Mucosa of rectum (tissue), 2 donors: ENCODE measurements around the gene SNX2.
"Not testable (repeated sequence)": the region's sequence is repeated elsewhere in the genome, so short reads cannot be mapped to it uniquely, and the experiment has no call there.

ENCODE experiments used
- H3K27ac ChIP-seq, 2 donors: one replicate each; pipeline ENCODE4 v1.7.0; 2013; ENCODE audit warnings: inconsistent platforms in 2 of 2, low read depth in 2 of 2, low read length in 2 of 2
- H3K27me3 ChIP-seq, 2 donors: one replicate each; pipeline ENCODE4 v1.7.0; 2013; ENCODE audit warnings: low read length in 2 of 2; ENCODE audit not compliant: control insufficient read depth in 2 of 2, insufficient read depth in 2 of 2
- H3K36me3 ChIP-seq, 2 donors: one replicate each; pipeline ENCODE4 v1.7.0; 2013; ENCODE audit warnings: low read length in 2 of 2; ENCODE audit not compliant: control insufficient read depth in 2 of 2, insufficient read depth in 2 of 2
- H3K4me1 ChIP-seq, 2 donors: one replicate each; pipeline ENCODE4 v1.7.0; 2013; ENCODE audit warnings: low read length in 2 of 2, mild to moderate bottlenecking in 1 of 2; ENCODE audit not compliant: control insufficient read depth in 2 of 2, insufficient read depth in 2 of 2
- H3K4me3 ChIP-seq, 2 donors: one replicate each; pipeline ENCODE4 v1.7.0; 2013; ENCODE audit warnings: low read length in 2 of 2
- H3K9ac ChIP-seq, 2 donors: one replicate each; pipeline ENCODE4 v1.7.0; 2013; ENCODE audit warnings: low read length in 2 of 2, low read depth in 1 of 2, mild to moderate bottlenecking in 1 of 2
- H3K9me3 ChIP-seq, 2 donors: one replicate each; pipeline ENCODE4 v1.7.0; 2013; ENCODE audit warnings: low read length in 2 of 2; ENCODE audit not compliant: control insufficient read depth in 2 of 2
- donor health status: healthy.
- donor health status: Normal muscosa, but diverticular disease.

The SNX2 gene

DNA sequence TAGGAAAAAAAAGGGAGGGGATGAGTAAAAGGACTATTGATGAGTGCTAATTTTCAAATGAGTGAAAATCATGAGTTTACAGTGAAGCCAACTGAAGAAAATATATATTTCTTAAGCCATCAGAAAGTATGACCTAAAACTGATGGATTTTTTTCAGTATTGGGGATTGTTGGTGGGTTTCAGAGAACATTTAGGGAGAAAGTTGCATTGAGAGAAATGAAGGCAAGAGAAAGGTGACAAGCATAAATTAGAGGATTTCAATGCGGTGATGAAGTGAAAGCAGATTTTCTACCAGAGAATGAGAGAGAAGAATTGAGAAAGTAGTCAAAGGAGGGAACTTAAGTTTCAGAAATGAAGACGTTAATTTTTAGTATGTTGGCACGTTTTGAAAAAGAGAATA lies 62.1 kb downstream of the SNX2 start:
- Histone ChIP-seq H3K9ac (no peak overlapping the region), H3K9me3 (no peaks in the 10 kb centered on the region), H3K27ac (no peak overlapping the region), H3K27me3 (no peaks in the 10 kb centered on the region), H3K36me3 (no peaks in the 10 kb centered on the region), H3K4me3 (no peak overlapping the region), H3K4me1 (no peaks in the 10 kb centered on the region)

DNA sequence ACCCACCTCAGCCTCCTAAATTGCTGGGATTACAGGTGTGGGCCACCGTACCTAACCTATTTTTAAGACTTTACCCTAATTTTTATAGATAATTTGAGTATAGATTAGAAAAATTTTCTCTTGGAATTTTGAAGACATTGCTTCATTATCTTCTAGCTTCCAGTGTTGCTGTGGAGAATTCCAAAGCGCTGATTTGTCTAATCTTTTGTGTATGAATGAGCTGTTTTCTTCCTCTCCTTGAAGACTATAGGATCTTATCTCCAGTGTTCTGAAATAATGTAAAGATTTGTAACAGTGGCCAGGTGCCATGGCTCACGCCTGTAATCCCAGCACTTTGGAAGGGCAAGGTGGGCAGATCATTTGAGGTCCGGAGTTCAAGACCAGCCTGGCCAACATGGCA lies 64.9 kb downstream of the SNX2 start:
- Histone ChIP-seq H3K4me3 (no peak overlapping the region), H3K27ac (no peak overlapping the region)

GRCh38 chr5:122842016-122842580 lies 67.2 kb downstream of the SNX2 start:
- Histone ChIP-seq H3K27ac (no peak overlapping the region), H3K9me3 (no peaks in the 10 kb centered on the region), H3K27me3 (no peaks in the 10 kb centered on the region), H3K36me3 (no peaks in the 10 kb centered on the region), H3K9ac (no peak overlapping the region), H3K4me1 (peaks cover 5 to 14% of the 10 kb centered on the region in 2 donors), H3K4me3 (no peak overlapping the region)

More for the DNA sequence above, 64.9 kb downstream of the SNX2 start:
- Histone ChIP-seq H3K27me3 (no peaks in the 10 kb centered on the region), H3K36me3 (no peaks in the 10 kb centered on the region), H3K4me1 (peaks cover 5 to 6% of the 10 kb centered on the region in 2 donors), H3K9ac (no peak overlapping the region), H3K9me3 (no peaks in the 10 kb centered on the region)

GRCh38 chr5:122844136-122844909 lies 69.4 kb downstream of the SNX2 start:
- H3K4me1 ChIP-seq: peaks cover 5 to 14% of the 10 kb centered on the region in 2 donors
- peak overlapping the region; percentile 44 to 78 for H3K9ac ChIP-seq
- no peaks in the 10 kb centered on the region for H3K27me3 ChIP-seq
- H3K27ac ChIP-seq: peak overlapping the region; percentile 90
- H3K9me3 ChIP-seq: no peaks in the 10 kb centered on the region
- peak overlapping the region; percentile 74 to 87 for H3K4me3 ChIP-seq
- no peaks in the 10 kb centered on the region for H3K36me3 ChIP-seq

DNA sequence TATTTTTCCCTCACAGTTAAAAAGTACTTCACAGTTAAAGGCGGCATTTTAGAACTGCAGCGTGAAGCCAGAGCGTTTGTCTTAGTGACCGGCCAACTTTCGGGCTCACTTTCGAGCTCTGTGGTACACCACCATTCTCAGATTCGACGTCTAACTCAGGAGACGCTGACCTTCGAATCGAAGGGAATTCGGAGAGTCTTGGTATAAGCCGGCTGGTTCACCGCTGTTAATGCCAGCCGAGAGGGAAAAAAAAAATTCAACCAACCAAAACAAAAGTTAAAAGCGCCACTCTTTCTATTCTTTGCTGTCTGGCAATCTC lies 70.0 kb downstream of the SNX2 start:
- Histone ChIP-seq H3K27me3 (no peaks in the 10 kb centered on the region), H3K9ac (peak overlapping the region; percentile 44 to 78), H3K4me1 (peaks cover 5 to 14% of the 10 kb centered on the region in 2 donors), H3K9me3 (no peaks in the 10 kb centered on the region), H3K36me3 (no peaks in the 10 kb centered on the region), H3K27ac (peak overlapping the region; percentile 90), H3K4me3 (peak overlapping the region; percentile 74 to 87)

DNA sequence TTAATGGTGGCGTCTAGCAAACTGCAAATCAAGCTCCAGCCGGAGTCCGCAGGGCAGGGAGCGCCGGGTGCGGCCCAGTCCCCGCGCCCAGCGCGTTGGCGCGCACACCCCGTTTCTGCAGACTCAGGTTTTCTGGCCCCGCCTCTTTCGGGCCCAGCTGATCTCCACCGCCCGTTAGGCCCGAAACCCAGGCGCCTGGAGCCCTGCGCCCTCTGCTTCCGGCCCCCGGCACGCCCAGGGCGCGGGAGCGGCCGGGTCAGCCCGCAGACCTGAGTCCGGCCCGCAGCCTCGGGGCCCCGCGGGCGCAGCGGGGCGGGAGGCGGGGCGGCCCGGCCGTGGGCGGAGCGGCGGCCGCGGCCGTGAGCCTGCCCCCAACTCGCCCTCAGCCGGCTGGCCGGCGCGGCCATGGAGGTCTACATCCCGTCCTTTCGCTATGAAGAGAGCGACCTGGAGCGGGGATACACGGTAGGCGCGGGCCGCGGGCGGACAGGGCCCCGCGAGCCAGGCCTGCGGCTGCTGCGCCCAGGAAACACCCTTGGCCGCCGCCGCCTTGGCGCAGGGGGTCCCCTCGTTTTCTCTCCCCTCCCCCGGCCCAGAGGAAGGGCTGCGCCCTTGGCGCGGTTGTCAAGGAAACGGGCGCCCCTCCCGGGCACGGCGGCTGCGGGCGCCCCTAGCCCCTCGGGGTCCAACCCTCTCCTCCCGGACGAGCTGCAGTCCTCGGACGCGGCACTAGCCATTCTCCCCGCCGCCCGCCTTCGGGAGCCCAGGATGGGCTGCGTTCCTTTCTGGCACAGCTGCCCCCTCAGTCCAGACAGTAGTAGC lies 70.6 kb downstream of the SNX2 start, which contains the start of gene SNX24:
TSS of gene SNX24 (plus strand) at position 385 of the 822 bp plus-strand sequence. CDS start at position 406, 21 bp downstream.
- Histone ChIP-seq H3K4me1 (peaks cover 5 to 14% of the 10 kb centered on the region in 2 donors), H3K27ac (peak within 1 kb of the TSS; percentile 90), H3K27me3 (no peaks in the 10 kb centered on the region), H3K9me3 (no peaks in the 10 kb centered on the region), H3K9ac (peak within 1 kb of the TSS; percentile 61 to 78), H3K4me3 (peak within 1 kb of the TSS; percentile 74 to 87), H3K36me3 (no peaks in the 10 kb centered on the region)

GRCh38 chr5:122846051-122846550 lies 71.2 kb downstream of the SNX2 start:
- Histone ChIP-seq H3K27ac (peak overlapping the region; percentile 90), H3K9ac (peak overlapping the region; percentile 61 to 78), H3K4me1 (peaks cover 5 to 14% of the 10 kb centered on the region in 2 donors), H3K4me3 (peak overlapping the region; percentile 74 to 87), H3K27me3 (no peaks in the 10 kb centered on the region), H3K36me3 (no peaks in the 10 kb centered on the region), H3K9me3 (no peaks in the 10 kb centered on the region)

DNA sequence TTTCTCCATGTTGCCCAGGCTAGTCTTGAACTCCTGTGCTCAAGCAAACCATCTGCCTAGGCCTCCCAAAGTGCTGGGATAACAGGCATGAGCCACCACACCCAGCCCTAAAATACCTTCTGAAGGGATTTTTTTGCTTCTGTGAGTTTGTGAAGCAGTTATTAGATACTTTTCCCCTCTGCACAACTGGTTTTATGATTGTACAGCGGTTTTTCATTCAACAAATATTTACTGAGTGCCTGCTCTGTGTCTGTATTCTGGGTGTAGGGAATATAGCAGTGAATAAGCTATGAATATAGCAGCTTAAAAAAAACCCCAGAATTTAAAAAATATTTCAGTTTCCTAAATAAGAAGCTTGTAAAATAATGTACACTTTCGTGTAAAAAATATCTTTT lies 72.8 kb downstream of the SNX2 start:
- Histone ChIP-seq H3K9me3 (no peaks in the 10 kb centered on the region), H3K9ac (no peak overlapping the region), H3K4me3 (no peak overlapping the region), H3K4me1 (peaks cover 5 to 14% of the 10 kb centered on the region in 2 donors), H3K27ac (no peak overlapping the region), H3K36me3 (no peaks in the 10 kb centered on the region), H3K27me3 (no peaks in the 10 kb centered on the region)

- Histone ChIP-seq H3K27ac (no peak overlapping the region), H3K27me3 (no peaks in the 10 kb centered on the region), H3K9me3 (no peaks in the 10 kb centered on the region)
Measured at GRCh38 chr5:122849771-122850170, 74.9 kb downstream of the SNX2 start.

DNA sequence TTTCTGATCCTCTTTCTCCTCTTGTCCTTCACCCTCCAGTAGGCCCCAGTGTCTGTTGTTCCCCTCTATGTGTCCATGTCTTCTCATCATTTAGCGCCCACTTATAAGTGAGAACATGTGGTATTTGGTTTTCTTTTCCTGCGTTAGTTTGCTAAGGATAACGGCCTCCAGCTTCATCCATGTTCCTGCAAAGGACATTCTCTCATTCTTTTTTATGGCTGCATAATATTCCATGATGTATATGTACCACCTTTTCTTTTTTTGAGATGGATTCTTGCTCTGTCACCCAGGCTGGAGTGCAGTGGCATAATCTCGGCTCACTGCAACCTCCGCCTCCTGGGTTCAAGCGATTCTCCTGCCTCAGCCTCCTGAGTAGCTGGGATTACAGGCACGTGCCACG lies 82.7 kb downstream of the SNX2 start:
- H3K4me1 ChIP-seq, H3K4me3 ChIP-seq, H3K36me3 ChIP-seq, H3K9me3 ChIP-seq, H3K9ac ChIP-seq, H3K27me3 ChIP-seq, H3K27ac ChIP-seq: not testable (repeated sequence)

More at GRCh38 chr5:122849771-122850170, 74.9 kb downstream of the SNX2 start:
- H3K9ac ChIP-seq: no peak overlapping the region
- H3K4me1 ChIP-seq: peaks cover 0 to 7% of the 10 kb centered on the region in 2 donors
- H3K36me3 ChIP-seq: no peaks in the 10 kb centered on the region
- H3K4me3 ChIP-seq: no peak overlapping the region
